Measurements from ENCODE around the gene NUMBL.

NUMBL gene

DNA sequence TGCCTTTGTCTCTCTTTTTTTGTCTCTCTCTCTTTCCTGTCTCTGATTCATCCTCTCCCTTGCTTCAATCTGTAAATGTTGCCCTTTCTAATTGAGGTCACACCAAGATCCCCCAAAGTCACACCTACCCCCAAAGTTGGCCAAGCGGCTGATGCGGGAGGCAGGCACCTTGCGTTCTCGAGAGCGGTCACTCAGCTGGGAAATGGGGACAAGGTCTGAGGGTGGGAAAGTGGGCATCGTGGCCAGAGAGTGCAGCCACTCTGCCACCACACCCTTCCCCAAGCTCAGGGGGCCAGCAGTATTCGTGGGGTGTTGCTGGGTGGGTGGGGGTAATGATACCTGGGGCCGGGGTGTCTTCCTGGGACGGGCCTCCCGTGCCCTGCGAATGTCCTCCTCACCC is 23.5 kb upstream of the NUMBL start:
- H3K4me3 ChIP-seq (ENCODE audit: low read length): peak overlapping the region; percentile 73
- TF ChIP-seq, protein P1, sequence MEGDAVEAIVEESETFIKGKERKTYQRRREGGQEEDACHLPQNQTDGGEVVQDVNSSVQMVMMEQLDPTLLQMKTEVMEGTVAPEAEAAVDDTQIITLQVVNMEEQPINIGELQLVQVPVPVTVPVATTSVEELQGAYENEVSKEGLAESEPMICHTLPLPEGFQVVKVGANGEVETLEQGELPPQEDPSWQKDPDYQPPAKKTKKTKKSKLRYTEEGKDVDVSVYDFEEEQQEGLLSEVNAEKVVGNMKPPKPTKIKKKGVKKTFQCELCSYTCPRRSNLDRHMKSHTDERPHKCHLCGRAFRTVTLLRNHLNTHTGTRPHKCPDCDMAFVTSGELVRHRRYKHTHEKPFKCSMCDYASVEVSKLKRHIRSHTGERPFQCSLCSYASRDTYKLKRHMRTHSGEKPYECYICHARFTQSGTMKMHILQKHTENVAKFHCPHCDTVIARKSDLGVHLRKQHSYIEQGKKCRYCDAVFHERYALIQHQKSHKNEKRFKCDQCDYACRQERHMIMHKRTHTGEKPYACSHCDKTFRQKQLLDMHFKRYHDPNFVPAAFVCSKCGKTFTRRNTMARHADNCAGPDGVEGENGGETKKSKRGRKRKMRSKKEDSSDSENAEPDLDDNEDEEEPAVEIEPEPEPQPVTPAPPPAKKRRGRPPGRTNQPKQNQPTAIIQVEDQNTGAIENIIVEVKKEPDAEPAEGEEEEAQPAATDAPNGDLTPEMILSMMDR (conservative IDR thresholded peaks at IDR 0.05; ENCODE audit: low read length): no peak
- no peak for DNase-seq (ENCODE audit: low read depth)

DNA sequence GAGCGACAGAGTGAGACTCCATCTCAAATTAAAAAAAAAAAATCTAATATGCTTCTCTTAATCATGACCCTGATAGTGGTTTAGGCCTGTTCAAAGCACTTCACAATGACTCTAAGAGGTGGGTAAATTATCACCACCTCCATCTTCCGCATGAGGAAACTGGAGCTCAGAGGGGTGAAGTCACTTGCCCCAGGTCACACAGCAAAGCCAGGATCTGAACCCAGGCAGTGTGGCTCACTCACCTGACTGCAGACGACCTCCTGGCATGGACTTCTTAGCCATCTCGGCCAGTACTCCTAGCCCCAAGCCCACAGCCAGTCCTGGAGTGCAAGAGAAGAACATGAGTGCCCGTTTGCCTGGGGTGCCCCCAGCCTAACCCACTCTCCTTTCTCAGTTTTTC is 19.4 kb upstream of the NUMBL start:
- TF ChIP-seq, protein P1 (conservative IDR thresholded peaks at IDR 0.05; ENCODE audit: low read length): no peak
- no peak for DNase-seq (ENCODE audit: low read depth)
- no peak overlapping the region for H3K4me3 ChIP-seq (ENCODE audit: low read length)

DNA sequence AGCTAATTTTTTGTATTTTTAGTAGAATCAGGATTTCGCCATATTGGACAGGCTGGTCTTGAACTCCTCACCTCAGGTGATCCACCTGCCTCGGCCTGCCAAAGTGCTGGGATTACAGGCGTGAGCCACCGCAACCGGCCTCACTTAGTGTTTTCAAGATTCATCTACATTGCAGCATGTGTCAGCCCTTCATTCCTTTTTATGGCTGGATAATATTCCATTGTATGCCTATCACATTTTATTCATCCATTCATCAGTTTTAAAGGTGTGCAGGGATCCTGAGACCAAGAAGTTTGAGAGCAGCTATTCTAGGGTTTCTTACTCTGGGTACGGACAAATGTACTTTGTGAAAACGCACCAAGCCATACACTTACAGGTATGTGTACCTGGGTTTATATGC is 17.2 kb upstream of the NUMBL start:
- no peak overlapping the region for H3K4me3 ChIP-seq (ENCODE audit: low read length)
- DNase-seq (ENCODE audit: low read depth): no peak
- TF ChIP-seq, protein P1 (conservative IDR thresholded peaks at IDR 0.05; ENCODE audit: low read length): no peak

DNA sequence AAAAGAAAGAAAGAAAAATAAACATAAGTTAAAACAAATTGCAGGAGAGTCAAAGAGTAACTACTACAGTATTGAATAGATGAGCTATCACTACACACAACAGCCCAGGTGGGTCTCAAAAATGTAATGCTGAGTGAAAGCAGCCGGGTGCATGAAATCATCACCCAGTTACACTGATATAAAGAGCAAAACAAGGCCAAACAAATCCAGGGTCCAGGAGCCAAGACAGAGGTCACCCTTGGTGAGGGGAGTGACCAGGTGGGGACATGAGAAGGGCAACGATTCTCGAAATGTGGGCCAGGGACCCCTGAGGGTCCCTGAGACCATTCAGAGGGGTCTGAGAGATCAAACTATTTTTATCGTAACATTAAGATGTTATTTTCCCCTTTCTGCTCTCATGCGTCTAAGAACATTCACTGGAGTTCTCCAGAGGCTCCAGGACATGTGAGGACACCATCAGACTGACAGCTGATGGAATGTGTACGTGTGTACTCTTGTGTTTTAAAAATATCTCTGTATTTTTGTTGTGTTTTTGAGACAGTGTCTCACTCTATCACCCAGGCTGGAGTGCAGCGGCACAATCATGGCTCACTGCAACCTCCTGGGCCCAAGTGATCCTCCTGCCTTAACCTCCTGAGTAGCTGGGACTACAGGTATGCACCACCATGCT is 15.6 kb upstream of the NUMBL start:
- TF ChIP-seq, protein P1 (conservative IDR thresholded peaks at IDR 0.05; ENCODE audit: low read length): no peak
- DNase-seq (ENCODE audit: low read depth): no peak
- H3K4me3 ChIP-seq (ENCODE audit: low read length): no peak overlapping the region

DNA sequence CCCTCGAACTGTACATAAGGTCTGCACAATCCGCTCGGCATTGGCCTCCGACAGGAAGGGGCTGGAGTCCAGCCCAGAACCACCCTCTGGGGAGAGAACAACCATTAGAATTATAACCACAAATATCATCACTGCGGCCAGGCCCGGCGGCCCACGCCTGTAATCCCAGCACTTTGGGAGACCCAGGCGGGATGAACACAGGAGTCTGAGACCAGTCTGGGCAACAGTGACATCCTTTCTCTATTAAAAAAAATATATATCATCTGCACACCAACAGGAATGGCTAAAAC is 14.9 kb upstream of the NUMBL start:
- H3K4me3 ChIP-seq (ENCODE audit: low read length): no peak overlapping the region
- DNase-seq (ENCODE audit: low read depth): no peak
- TF ChIP-seq, protein P1 (conservative IDR thresholded peaks at IDR 0.05; ENCODE audit: low read length): no peak

DNA sequence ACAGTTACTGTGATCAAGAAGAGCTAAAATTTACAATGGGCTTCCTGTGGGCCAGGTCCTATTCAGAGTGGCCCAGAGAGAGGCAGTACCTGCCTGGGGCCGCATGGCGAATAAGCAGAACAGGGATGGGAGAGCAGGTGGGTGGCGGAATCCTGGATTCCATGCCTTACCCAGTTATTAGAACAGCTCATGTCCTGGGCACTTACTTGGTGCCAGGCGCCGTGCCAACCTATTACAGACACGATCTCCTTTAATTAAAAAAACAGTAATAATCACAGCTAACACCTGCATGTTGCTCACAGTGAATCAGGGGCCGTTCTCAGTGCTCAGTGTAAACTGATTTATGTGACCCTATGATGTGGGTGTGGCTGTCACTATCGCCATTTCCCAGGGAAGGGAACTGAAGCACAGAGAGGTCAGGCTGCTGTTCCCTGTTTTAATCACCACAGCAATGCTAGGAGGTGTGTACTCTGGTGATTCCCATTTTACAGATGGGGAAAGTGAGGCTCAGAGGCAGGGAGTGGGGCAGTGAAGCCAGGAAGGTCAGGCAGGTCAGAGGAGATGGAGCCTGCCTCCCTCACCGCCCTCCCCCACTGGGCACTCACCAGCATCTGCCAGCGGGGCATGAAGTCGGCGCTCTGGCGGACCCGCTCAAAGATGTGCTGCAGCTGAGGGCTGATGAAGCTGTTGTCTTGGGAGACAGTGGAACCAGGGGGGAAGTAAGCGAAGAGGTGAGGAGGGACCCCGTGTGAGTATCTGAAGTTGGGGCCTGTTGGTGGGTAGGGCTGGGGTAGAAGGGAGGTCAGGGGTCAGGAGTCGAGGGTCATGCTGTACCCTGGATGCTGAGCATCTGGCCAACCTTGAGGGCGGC is 14.3 kb upstream of the NUMBL start:
- DNase-seq (ENCODE audit: low read depth): no peak
- TF ChIP-seq, protein P1 (conservative IDR thresholded peaks at IDR 0.05; ENCODE audit: low read length): no peak
- H3K4me3 ChIP-seq (ENCODE audit: low read length): no peak overlapping the region
